Activated naive CD4-positive, alpha-beta T cell treated with anti-CD3 and anti-CD28 coated beads, Interleukin-2, amount 50 U/mL, for 72 hours (primary cell): ENCODE measurements around the gene ATL3. TPM values are rescaled to one million over a fixed set of nuclear protein-coding genes. Genes with fewer than 3 reads are reported as not detected.
A peak's percentile ranks its signal among the peaks of the same experiment; 100 is the strongest.
"Not testable (repeated sequence)": the region's sequence is repeated elsewhere in the genome, so short reads cannot be mapped to it uniquely, and the experiment has no call there.

Experiments used
- ATAC-seq, 2 donors: fragments of 150-1000 bp; cut with Tn5 transposase; 2 replicates each; pipeline ENCODE4 v1.10.0; 2021; ENCODE audit warnings: mild to moderate bottlenecking in 2 of 2, moderate library complexity in 2 of 2
- DNase-seq, 2 donors: peaks; one replicate each; pipeline ENCODE4 v3.0.0; 2021 to 2022; ENCODE audit warnings: low spot score in 2 of 2
- H3K27ac Mint-ChIP-seq, 2 donors: one replicate each; pipeline ENCODE4 v1.8.0; 2022; ENCODE audit warnings: mild to moderate bottlenecking in 2 of 2, mixed read lengths in 2 of 2
- H3K36me3 Mint-ChIP-seq, 2 donors: one replicate each; pipeline ENCODE4 v1.8.0; 2022; ENCODE audit warnings: mixed read lengths in 2 of 2
- H3K9me3 Mint-ChIP-seq, 2 donors: one replicate each; pipeline ENCODE4 v1.8.0; 2022; ENCODE audit warnings: mixed read lengths in 2 of 2
- total RNA-seq, 2 donors: library from RNA; stranded (reverse); gene quantifications; one replicate each; pipeline ENCODE4 v1.2.3, GENCODE V29; 2022

ATL3 gene
- total RNA-seq, 2 donors from 2014 or later = 14.5 to 26.9 TPM

GRCh38 chr11:63685158-63685721 is 14.1 kb upstream of the ATL3 start:
- not testable (repeated sequence) for ATAC-seq, H3K36me3 Mint-ChIP-seq, H3K9me3 Mint-ChIP-seq, DNase-seq, H3K27ac Mint-ChIP-seq

- Mint-ChIP-seq H3K27ac (no peak overlapping the region), H3K36me3 (peaks cover 5 to 6% of the 10 kb centered on the region in 2 donors), H3K9me3 (no peaks in the 10 kb centered on the region)
- no peak for ATAC-seq
- no peak for DNase-seq
These were observed 12.2 kb upstream of the ATL3 start for GRCh38 chr11:63683133-63683991.

- H3K36me3 Mint-ChIP-seq = peaks cover 5 to 6% of the 10 kb centered on the region in 2 donors
- H3K9me3 Mint-ChIP-seq = no peaks in the 10 kb centered on the region
- no peak for DNase-seq
- peak overlapping the region; percentile 73 to 93 for H3K27ac Mint-ChIP-seq
- ATAC-seq = no peak
These were observed 11.2 kb upstream of the ATL3 start for GRCh38 chr11:63682066-63683021.

GRCh38 chr11:63681321-63682065 is 10.3 kb upstream of the ATL3 start, which contains the start of gene RTN3:
Gene RTN3, plus strand, starts transcription at chr11:63681500. Its CDS starts 137 bp downstream, at chr11:63681637.
- peak; percentile 98 to 100 for DNase-seq

GRCh38 chr11:63680834-63681320 is 9.7 kb upstream of the ATL3 start:
- Mint-ChIP-seq H3K27ac (peak overlapping the region; percentile 57 to 73), H3K9me3 (no peaks in the 10 kb centered on the region), H3K36me3 (peaks cover 5 to 6% of the 10 kb centered on the region in 2 donors)
- DNase-seq = peak in 1 of 2 donors; percentile 16
- peak in 1 of 2 donors; percentile 7 for ATAC-seq

More at GRCh38 chr11:63681321-63682065, 10.3 kb upstream of the ATL3 start, which contains the start of gene RTN3:
- ATAC-seq = peak; percentile 91 to 92
- no peaks in the 10 kb centered on the region for H3K9me3 Mint-ChIP-seq
- H3K36me3 Mint-ChIP-seq = peaks cover 5 to 6% of the 10 kb centered on the region in 2 donors
- peak within 1 kb of the TSS; percentile 73 to 93 for H3K27ac Mint-ChIP-seq

- H3K36me3 Mint-ChIP-seq = peaks cover 6 to 16% of the 10 kb centered on the region in 2 donors
- no peak for DNase-seq
- H3K27ac Mint-ChIP-seq = no peak overlapping the region
- ATAC-seq = no peak
- H3K9me3 Mint-ChIP-seq = peaks cover 0 to 6% of the 10 kb centered on the region in 2 donors
These were observed 2.4 kb upstream of the ATL3 start for GRCh38 chr11:63673579-63673978.

GRCh38 chr11:63672936-63673539 is 1.9 kb upstream of the ATL3 start:
- peak overlapping the region in 1 of 2 donors; percentile 83 for H3K27ac Mint-ChIP-seq
- DNase-seq = no peak

GRCh38 chr11:63672156-63672463 is 934 bp upstream of the ATL3 start:
- peak overlapping the region in 1 of 2 donors; percentile 83 for H3K27ac Mint-ChIP-seq
- no peak for DNase-seq
- ATAC-seq = no peak
- H3K36me3 Mint-ChIP-seq = peaks cover 6 to 16% of the 10 kb centered on the region in 2 donors
- H3K9me3 Mint-ChIP-seq = peaks cover 0 to 6% of the 10 kb centered on the region in 2 donors

More at GRCh38 chr11:63672936-63673539, 1.9 kb upstream of the ATL3 start:
- ATAC-seq = no peak
- Mint-ChIP-seq H3K9me3 (peaks cover 0 to 6% of the 10 kb centered on the region in 2 donors), H3K36me3 (peaks cover 6 to 16% of the 10 kb centered on the region in 2 donors)

GRCh38 chr11:63670433-63671321 is 499 bp downstream of the ATL3 start:
- peak in 1 of 2 donors; percentile 39 for ATAC-seq
- peak overlapping the region; percentile 77 to 83 for H3K27ac Mint-ChIP-seq
- H3K36me3 Mint-ChIP-seq = peaks cover 6 to 16% of the 10 kb centered on the region in 2 donors

GRCh38 chr11:63670096-63670432 is 1.1 kb downstream of the ATL3 start:
- peaks cover 6 to 16% of the 10 kb centered on the region in 2 donors for H3K36me3 Mint-ChIP-seq
- no peak for DNase-seq
- H3K9me3 Mint-ChIP-seq = peaks cover 0 to 6% of the 10 kb centered on the region in 2 donors
- peak overlapping the region; percentile 65 to 83 for H3K27ac Mint-ChIP-seq
- ATAC-seq = no peak

More at GRCh38 chr11:63670433-63671321, 499 bp downstream of the ATL3 start:
- peak; percentile 42 to 61 for DNase-seq
- peaks cover 0 to 6% of the 10 kb centered on the region in 2 donors for H3K9me3 Mint-ChIP-seq

GRCh38 chr11:63667995-63668795 is 3.0 kb downstream of the ATL3 start:
- Mint-ChIP-seq H3K27ac (no peak overlapping the region), H3K36me3 (peaks cover 6 to 16% of the 10 kb centered on the region in 2 donors), H3K9me3 (peaks cover 0 to 6% of the 10 kb centered on the region in 2 donors)
- peak in 1 of 2 donors; percentile 12 for DNase-seq
- ATAC-seq = peak; percentile 58 to 72

GRCh38 chr11:63666874-63667273 is 4.3 kb downstream of the ATL3 start:
- Mint-ChIP-seq H3K27ac (no peak overlapping the region), H3K36me3 (peaks cover 6 to 8% of the 10 kb centered on the region in 2 donors), H3K9me3 (no peaks in the 10 kb centered on the region)
- ATAC-seq (no peak), DNase-seq (no peak)

- DNase-seq (no peak), ATAC-seq (no peak)
- H3K27ac Mint-ChIP-seq = no peak overlapping the region
- no peaks in the 10 kb centered on the region for H3K36me3 Mint-ChIP-seq
- no peaks in the 10 kb centered on the region for H3K9me3 Mint-ChIP-seq
These were observed 7.4 kb downstream of the ATL3 start for GRCh38 chr11:63663809-63664208.

GRCh38 chr11:63660972-63661371 is 10.2 kb downstream of the ATL3 start:
- H3K9me3 Mint-ChIP-seq = no peaks in the 10 kb centered on the region
- H3K27ac Mint-ChIP-seq = peak overlapping the region; percentile 36 to 81
- no peak for ATAC-seq
- no peaks in the 10 kb centered on the region for H3K36me3 Mint-ChIP-seq
- DNase-seq = no peak
